GM21367 (cell line): ENCODE measurements around the gene RCN2.

Experiments used
- ATAC-seq: cut with Tn5 transposase; IDR thresholded peaks from one replicate; pipeline ENCODE4 v1.9.1; 2021; ENCODE audit not compliant: unreplicated experiment

Gene RCN2

GRCh38 chr15:76973362-76973743, 41.8 kb downstream of the RCN2 start:
- ATAC-seq: no peak

- ATAC-seq: no peak
These were observed 42.4 kb downstream of the RCN2 start for GRCh38 chr15:76973906-76974305.

- ATAC-seq: no peak
These were observed 43.0 kb downstream of the RCN2 start for GRCh38 chr15:76974456-76975036.

GRCh38 chr15:76976141-76976540, 44.6 kb downstream of the RCN2 start:
- ATAC-seq: no peak

- no peak for ATAC-seq
These were observed 45.2 kb downstream of the RCN2 start for GRCh38 chr15:76976572-76977270.

- ATAC-seq: no peak
These were observed 47.2 kb downstream of the RCN2 start for GRCh38 chr15:76978522-76979330.

- ATAC-seq: no peak
These were observed 47.9 kb downstream of the RCN2 start for GRCh38 chr15:76979331-76979925.

- ATAC-seq: no peak
These were observed 48.5 kb downstream of the RCN2 start for GRCh38 chr15:76979996-76980520.

GRCh38 chr15:76982356-76982755, 50.8 kb downstream of the RCN2 start:
- no peak for ATAC-seq

GRCh38 chr15:76982756-76983155, 51.2 kb downstream of the RCN2 start:
- ATAC-seq: no peak

- no peak for ATAC-seq
These were observed 52.2 kb downstream of the RCN2 start for GRCh38 chr15:76983590-76984375.

- ATAC-seq: no peak
These were observed 55.2 kb downstream of the RCN2 start for GRCh38 chr15:76986743-76987142.

- no peak for ATAC-seq
These were observed 55.7 kb downstream of the RCN2 start for GRCh38 chr15:76987276-76987675.

- peak; percentile 66 for ATAC-seq
These were observed 56.6 kb downstream of the RCN2 start for GRCh38 chr15:76987896-76988860.

- no peak for ATAC-seq
These were observed 57.6 kb downstream of the RCN2 start for GRCh38 chr15:76988867-76989780.

- no peak for ATAC-seq
These were observed 59.5 kb downstream of the RCN2 start for GRCh38 chr15:76991048-76991447.

- no peak for ATAC-seq
These were observed 60.4 kb downstream of the RCN2 start for GRCh38 chr15:76991741-76992645.
